SKM-1 (cell line): ENCODE measurements around the gene GFI1B.

Source experiments
- DNase-seq: peaks from one replicate; lab custom pipeline; 2025; ENCODE audit not compliant: unreplicated experiment; lab: John Stamatoyannopoulos, UW

The GFI1B gene

GRCh38 chr9:132978451-132979131 is at the start of gene GFI1B:
Gene GFI1B, plus strand, starts transcription at chr9:132978694. Its CDS starts 7,985 bp downstream, at chr9:132986679.
- DNase-seq = no peak

GRCh38 chr9:132931178-132931735 is 47.2 kb upstream of the GFI1B start:
- DNase-seq = no peak

GRCh38 chr9:132935026-132935425 is 43.5 kb upstream of the GFI1B start:
- no peak for DNase-seq

GRCh38 chr9:132937463-132937901 is 41.0 kb upstream of the GFI1B start:
- no peak for DNase-seq

- no peak for DNase-seq
These were observed 39.3 kb upstream of the GFI1B start for GRCh38 chr9:132939169-132939568.

GRCh38 chr9:132942541-132943182 is 35.8 kb upstream of the GFI1B start:
- no peak for DNase-seq

GRCh38 chr9:132943651-132944293 is 34.7 kb upstream of the GFI1B start:
- no peak for DNase-seq

GRCh38 chr9:132944294-132945185 is 34.0 kb upstream of the GFI1B start, which contains the start of gene TSC1:
Gene TSC1, minus strand, starts transcription at chr9:132944616. Its CDS starts 15,744 bp downstream, at chr9:132928872.
- peak; percentile 92 for DNase-seq

GRCh38 chr9:132945186-132946130 is 33.0 kb upstream of the GFI1B start:
- no peak for DNase-seq

- DNase-seq = no peak
These were observed 32.3 kb upstream of the GFI1B start for GRCh38 chr9:132946211-132946610.

- DNase-seq = no peak
These were observed 31.7 kb upstream of the GFI1B start for GRCh38 chr9:132946631-132947295.

GRCh38 chr9:132947756-132948155 is 30.7 kb upstream of the GFI1B start:
- no peak for DNase-seq

GRCh38 chr9:132948482-132949050 is 29.9 kb upstream of the GFI1B start:
- DNase-seq = no peak

GRCh38 chr9:132949709-132950108 is 28.8 kb upstream of the GFI1B start:
- DNase-seq = no peak

GRCh38 chr9:132955123-132955522 is 23.4 kb upstream of the GFI1B start:
- DNase-seq = no peak

GRCh38 chr9:132955768-132956167 is 22.7 kb upstream of the GFI1B start:
- no peak for DNase-seq

GRCh38 chr9:132957805-132958204 is 20.7 kb upstream of the GFI1B start:
- no peak for DNase-seq

- no peak for DNase-seq
These were observed 17.5 kb upstream of the GFI1B start for GRCh38 chr9:132961002-132961401.

- no peak for DNase-seq
These were observed 13.0 kb upstream of the GFI1B start for GRCh38 chr9:132965478-132965877.
